GM12878 (cell line): Measurements from ENCODE around the gene HRG. TPM values are rescaled to one million over a fixed set of nuclear protein-coding genes. Genes with fewer than 3 reads are reported as not detected.

Experiments
- ATAC-seq: fragments of 200-7000 bp; cut with Tn5 transposase; 3 replicates; pipeline ENCODE4 v1.9.1; 2020; ENCODE audit warnings: mild to moderate bottlenecking, moderate library complexity
- BruUV-seq: library from RNA; stranded (reverse); fragments of 400-500 nt; replicated peaks from 2 replicates; lab custom pipeline; 2021; lab: Mats Ljungman, UMichigan
- CTCF ChIA-PET: fragments of 300-600 bp; sonication (Branson Sonifier 250); formaldehyde crosslinking; extraction: SDS; loops from one replicate; lab custom pipeline; 2021; ENCODE audit warnings: inconsistent platforms; lab: Yijun Ruan, JAX
- POLR2A ChIA-PET: fragments of 350-600 bp; formaldehyde crosslinking; extraction: SDS; loops from one replicate; lab custom pipeline; 2021; ENCODE audit warnings: inconsistent platforms; lab: Charles Lee
- RAD21 ChIA-PET: fragments of 300-600 bp; sonication (Branson Sonifier 250); formaldehyde crosslinking; loops from one replicate; lab custom pipeline; 2023; ENCODE audit warnings: antibody characterized with exemption; ENCODE audit not compliant: unreplicated experiment; lab: Charles Lee
- SMC1A ChIA-PET: fragments of 300-600 bp; sonication (Branson Sonifier 250); formaldehyde crosslinking; loops from one replicate; lab custom pipeline; 2023; ENCODE audit not compliant: unreplicated experiment, uncharacterized antibody; lab: Charles Lee
- DNase-seq: peaks from one replicate; pipeline ENCODE4 v3.0.0-alpha.2; 2011; ENCODE audit warnings: low read depth, low spot score
- FAIRE-seq: peaks from 3 replicates; lab custom pipeline; 2011; peaks lifted over from hg19 to GRCh38; lab: Jason Lieb, UNC
- H2AFZ ChIP-seq: 2 replicates; pipeline ENCODE4 v1.6.0; 2011; ENCODE audit warnings: low read depth, low read length, control low read depth; ENCODE audit not compliant: control insufficient read depth
- H3K27ac ChIP-seq: 2 replicates; pipeline ENCODE4 v1.5.1; 2011; ENCODE audit warnings: control low read depth; ENCODE audit not compliant: control insufficient read depth, insufficient read depth
- H3K27me3 ChIP-seq, 2 experiments: replicated peaks in 1 of 2; 2 replicates each; pipeline versions ENCODE4 v1.6.0 to v1.6.1; 2011; ENCODE audit warnings: low read length in 1 of 2; ENCODE audit not compliant: control insufficient read depth in 2 of 2, insufficient read depth in 2 of 2
- H3K36me3 ChIP-seq, 2 experiments: 2 replicates each; pipeline ENCODE4 v1.5.1; 2011; ENCODE audit warnings: low read length in 1 of 2; ENCODE audit not compliant: control insufficient read depth in 2 of 2, insufficient read depth in 2 of 2
- H3K4me1 ChIP-seq: 2 replicates; pipeline ENCODE4 v1.6.1; 2011; ENCODE audit warnings: mild to moderate bottlenecking, low read length, moderate library complexity, mixed read lengths; ENCODE audit not compliant: control insufficient read depth, insufficient read depth
- H3K4me2 ChIP-seq: 2 replicates; pipeline ENCODE4 v1.6.0; 2011; ENCODE audit warnings: control low read depth; ENCODE audit not compliant: control insufficient read depth, insufficient read depth
- H3K4me3 ChIP-seq: fragments of 200-600 bp; sonication (generic); 2 replicates; pipeline ENCODE4 v1.5.1; 2016
- H3K79me2 ChIP-seq: 2 replicates; pipeline ENCODE4 v1.6.0; 2011; ENCODE audit warnings: low read length; ENCODE audit not compliant: control insufficient read depth, insufficient read depth
- H3K9ac ChIP-seq: 2 replicates; pipeline ENCODE4 v1.8.0; 2011; ENCODE audit warnings: low read length, control low read depth, mixed read lengths; ENCODE audit not compliant: control insufficient read depth, insufficient read depth
- H3K9me3 ChIP-seq: replicated peaks from 3 replicates; pipeline ENCODE4 v1.5.1; 2011; ENCODE audit warnings: mild to moderate bottlenecking, low read length; ENCODE audit not compliant: control insufficient read depth, insufficient read depth
- H4K20me1 ChIP-seq: 2 replicates; pipeline ENCODE4 v1.6.0; 2011; ENCODE audit not compliant: control insufficient read depth, insufficient read depth
- CREM ChIP-seq: IDR thresholded peaks from 2 replicates; pipeline ENCODE4 v1.6.1; 2014; ENCODE audit warnings: antibody characterized with exemption, low read depth
- MEF2A ChIP-seq: IDR thresholded peaks from 2 replicates; pipeline ENCODE4 v1.6.1; 2011; ENCODE audit warnings: low read depth, mild to moderate bottlenecking, low read length, moderate library complexity; ENCODE audit not compliant: insufficient read depth
- MTA2 ChIP-seq: fragments of 450-650 bp; IDR thresholded peaks from 2 replicates; pipeline ENCODE4 v1.6.1; 2016; ENCODE audit warnings: low read depth, mild to moderate bottlenecking, moderate library complexity
- MXI1 ChIP-seq: fragments of 150-350 bp; IDR thresholded peaks from 2 replicates; pipeline ENCODE4 v1.6.1; 2011; ENCODE audit warnings: low read depth, mild to moderate bottlenecking, inconsistent platforms, low read length, improper control_type of control experiment
- RELA ChIP-seq: fragments of 450-650 bp; IDR thresholded peaks from 2 replicates; pipeline ENCODE4 v1.8.0; 2014; ENCODE audit warnings: borderline replicate concordance; ENCODE audit not compliant: partially characterized antibody
- SP1 ChIP-seq: IDR thresholded peaks from one replicate; pipeline ENCODE4 v1.6.1; 2011; ENCODE audit warnings: low read depth, low read length
- SRF ChIP-seq, 2 experiments: IDR thresholded peaks; 2 replicates each; pipeline ENCODE4 v1.6.1; 2011; ENCODE audit warnings: low read depth in 2 of 2, low read length in 2 of 2, mild to moderate bottlenecking in 1 of 2, moderate library complexity in 1 of 2
- STAT3 ChIP-seq: IDR thresholded peaks from 2 replicates; pipeline ENCODE4 v1.6.1; 2011; ENCODE audit warnings: low read depth, low read length, improper control_type of control experiment
- in situ Hi-C: fragments of 300-500 bp; cut with MboI; formaldehyde crosslinking; loops from 9 replicates; pipeline ENCODE4 v1.14.3; 2018; ENCODE audit warnings: mixed read lengths
- intact Hi-C: fragments of 100-400 bp; cut with micrococcal nuclease; formaldehyde crosslinking; loops from one replicate; pipeline ENCODE4 v1.14.2; 2022; ENCODE audit not compliant: unreplicated experiment
- polyA plus RNA-seq, 11 experiments: library from polyadenylated mRNA; depleted of rRNA in 4 of 11; unstranded in 6 of 11; stranded (reverse) in 5 of 11; fragments of >200 nt; fragmentation: Nextera tagmentation in 4 of 11; fragmentation: Illumina TruSeq in 1 of 11; extraction: Ambion mirVana in 4 of 11; extraction: Trizol in 1 of 11; gene quantifications; 1 replicate in 1 of 11; 2 replicates in 10 of 11; pipeline versions ENCODE4 v1.2.1 to v1.2.3, GENCODE V29; 2011 to 2016; ENCODE audit warnings: inconsistent platforms in 2 of 11, missing spikeins in 2 of 11, low read depth in 1 of 11
- total RNA-seq, 4 experiments: library from RNA; depleted of rRNA in 3 of 4; stranded (reverse); fragments of >200 nt in 3 of 4; fragmentation: Illumina TruSeq in 1 of 4; extraction: Trizol in 1 of 4; gene quantifications; 2 replicates each; pipeline versions ENCODE4 v1.2.1 to v1.2.3, GENCODE V29; 2013 to 2021
- TF ChIP-seq, protein P1 (sequence below): IDR thresholded peaks from 2 replicates; pipeline ENCODE4 v1.6.1; 2012; ENCODE audit warnings: low read depth, low read length, improper control_type of control experiment

The HRG gene
- total and polyA plus RNA-seq, 10 of the 15 experiments (the other 5 are each of a cell fraction or from before 2014, with no cell fraction given): 0.21 TPM; not detected in 9

DNA sequence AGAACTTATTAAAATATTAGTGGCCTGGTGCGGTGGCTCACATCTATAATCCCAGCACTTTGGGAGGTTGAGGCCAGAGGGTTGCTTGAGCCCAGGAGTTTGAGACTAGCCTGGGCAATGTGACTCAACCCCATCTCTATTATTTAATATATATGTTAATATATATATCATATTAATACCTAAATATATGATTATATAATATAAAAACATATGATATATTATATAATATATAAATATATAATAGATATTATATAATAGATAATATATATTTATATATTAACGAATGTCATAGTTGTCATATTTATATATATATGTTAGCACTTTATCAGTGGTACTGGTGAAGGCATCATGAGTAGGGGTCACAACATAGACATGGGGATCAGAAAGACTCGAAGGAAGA lies 5.2 kb downstream of the HRG start (continued):
- TF ChIP-seq, protein P1, sequence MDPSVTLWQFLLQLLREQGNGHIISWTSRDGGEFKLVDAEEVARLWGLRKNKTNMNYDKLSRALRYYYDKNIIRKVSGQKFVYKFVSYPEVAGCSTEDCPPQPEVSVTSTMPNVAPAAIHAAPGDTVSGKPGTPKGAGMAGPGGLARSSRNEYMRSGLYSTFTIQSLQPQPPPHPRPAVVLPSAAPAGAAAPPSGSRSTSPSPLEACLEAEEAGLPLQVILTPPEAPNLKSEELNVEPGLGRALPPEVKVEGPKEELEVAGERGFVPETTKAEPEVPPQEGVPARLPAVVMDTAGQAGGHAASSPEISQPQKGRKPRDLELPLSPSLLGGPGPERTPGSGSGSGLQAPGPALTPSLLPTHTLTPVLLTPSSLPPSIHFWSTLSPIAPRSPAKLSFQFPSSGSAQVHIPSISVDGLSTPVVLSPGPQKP: no peak

DNA sequence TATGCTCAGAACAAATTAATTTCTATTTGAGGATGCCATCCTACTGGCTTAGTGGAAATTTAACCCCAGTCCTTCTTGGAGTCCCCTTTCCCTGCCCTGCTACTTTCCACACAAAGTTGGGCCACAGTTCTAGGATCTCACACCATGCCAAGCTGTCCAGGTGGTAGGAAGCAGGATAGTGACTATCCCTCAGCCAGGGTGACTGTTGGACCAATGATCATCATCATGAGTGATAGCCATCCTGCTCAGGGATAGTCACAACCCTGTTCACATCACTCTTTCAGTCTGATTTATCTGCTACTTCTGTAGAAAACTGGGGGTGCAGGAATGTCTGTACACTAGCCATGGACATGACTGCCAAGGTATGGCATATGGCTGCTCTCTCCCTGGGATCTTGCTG lies 12.8 kb downstream of the HRG start:
- FAIRE-seq: no peak
- no peaks in the 10 kb centered on the region for H3K4me1 ChIP-seq
- ChIA-PET POLR2A (no interaction called here), SMC1A (no interaction called here), CTCF (no interaction called here), RAD21 (no interaction called here)
- H3K79me2 ChIP-seq: no peaks in the 10 kb centered on the region
- no peak overlapping the region for H3K9ac ChIP-seq
- no peak for TF ChIP-seq SRF (IDR thresholded peaks at IDR 0.05; ENCODE audit: low read depth in 2 of 2, low read length in 2 of 2)
- TF ChIP-seq MEF2A: no peak
- TF ChIP-seq MXI1: no peak
- TF ChIP-seq CREM: no peak
- no peak for TF ChIP-seq STAT3
- TF ChIP-seq MTA2: no peak
- TF ChIP-seq RELA: no peak
- TF ChIP-seq SP1: no peak
- no peak overlapping the region for H3K27ac ChIP-seq
- H3K9me3 ChIP-seq: no peaks in the 10 kb centered on the region
- no peaks in the 10 kb centered on the region; a peak in 1 of 4 replicates for H3K27me3 ChIP-seq
- BruUV-seq: no TSS peak
- no peak for ATAC-seq
- no peaks in the 10 kb centered on the region for H3K36me3 ChIP-seq
- H3K4me2 ChIP-seq: no peak overlapping the region
- in situ Hi-C loops (no loop called here), intact Hi-C loops (no loop called here)
- no peaks in the 10 kb centered on the region for H4K20me1 ChIP-seq
- DNase-seq: no peak
- no peak overlapping the region for H3K4me3 ChIP-seq
- no peak overlapping the region for H2AFZ ChIP-seq
